RPMI7951 (cell line): ENCODE data around the gene APOBEC3G. TPM values are rescaled to one million over a fixed set of nuclear protein-coding genes. Genes with fewer than 3 reads are reported as not detected.

ENCODE experiments used
- DNase-seq: peaks from one replicate; pipeline ENCODE4 v3.0.0-alpha.2; 2012; ENCODE audit warnings: low read depth
- total RNA-seq: library from RNA; depleted of rRNA; stranded (reverse); fragments of >200 nt; shearing (Covaris generic); gene quantifications from 2 replicates; pipeline ENCODE4 v1.2.3, GENCODE V29; 2014; rRNA removed

APOBEC3G gene
- total RNA-seq, 1 experiment from 2014 or later = 54.8 TPM

DNA sequence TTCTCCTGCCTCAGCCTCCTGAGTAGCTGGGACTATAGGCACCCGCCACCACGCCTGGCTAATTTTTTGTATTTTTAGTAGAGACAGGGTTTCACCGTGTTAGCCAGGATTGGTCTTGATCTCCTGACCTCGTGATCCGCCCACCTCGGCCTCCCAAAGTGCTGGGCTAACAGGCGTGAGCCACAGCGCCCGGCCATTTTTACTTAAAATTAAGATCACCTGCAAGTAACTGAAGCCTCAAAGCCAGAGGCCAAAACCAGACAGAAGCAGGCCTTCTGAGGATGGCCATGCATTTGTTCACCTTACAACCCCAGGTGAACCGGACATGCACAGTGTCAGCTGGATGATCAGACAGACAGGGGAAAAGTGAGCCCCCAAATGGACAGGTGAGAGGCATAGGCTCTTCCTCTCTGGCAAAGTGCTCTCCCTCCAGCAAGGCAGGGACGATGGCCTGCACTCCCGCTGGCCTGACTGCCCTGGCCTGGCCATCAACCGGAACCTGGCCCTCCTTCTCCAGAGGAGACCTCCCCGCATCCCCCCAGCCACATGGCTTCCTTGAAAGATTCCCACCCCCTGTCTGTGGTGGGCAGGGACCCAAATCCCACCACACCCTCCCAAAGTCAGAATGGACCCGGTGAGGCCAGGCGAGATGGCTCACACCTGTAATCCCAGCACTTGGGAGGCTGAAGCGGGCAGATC, 45.8 kb downstream of the APOBEC3G start:
- DNase-seq = no peak

DNA sequence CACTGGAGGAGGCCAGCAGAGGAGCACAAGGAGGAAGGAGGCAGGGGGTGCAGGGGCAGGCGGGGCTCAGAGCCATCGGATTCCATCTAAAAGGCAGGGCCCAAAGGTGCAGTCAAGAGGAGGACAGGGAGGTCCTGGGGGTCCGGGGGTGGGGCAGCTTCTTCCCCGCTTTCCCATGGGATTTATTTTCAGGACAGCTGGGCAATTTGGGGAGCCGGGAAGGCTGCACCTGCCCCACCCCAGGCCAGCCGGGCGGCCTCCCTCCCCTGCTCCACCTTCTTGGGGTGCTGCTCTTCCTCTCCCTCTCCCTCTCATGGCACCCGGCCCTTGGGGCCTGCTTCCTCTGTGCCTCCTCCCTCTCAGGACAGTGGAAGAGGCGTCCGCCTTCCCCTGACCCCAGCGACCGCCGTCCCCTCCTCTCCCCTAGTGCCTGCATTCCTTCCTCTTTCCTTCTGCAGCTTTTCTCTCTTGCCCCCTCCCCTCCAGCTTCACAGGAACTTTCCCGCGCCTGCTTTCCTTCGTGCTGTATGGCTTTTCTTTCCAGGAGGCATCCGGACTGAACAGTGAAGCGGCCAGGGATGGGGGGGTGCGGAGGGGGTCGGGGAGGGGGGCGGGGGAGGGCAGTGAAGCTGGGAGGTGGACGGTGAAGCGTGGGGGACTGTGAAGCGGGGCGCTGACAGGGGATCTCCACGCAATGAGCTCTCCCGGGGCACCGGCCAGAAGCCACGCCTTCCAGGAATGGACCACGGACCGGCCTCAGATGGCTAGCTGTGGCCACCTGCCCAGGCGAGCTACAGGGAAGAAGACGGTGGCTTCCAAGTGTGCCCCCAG, 46.9 kb downstream of the APOBEC3G start:
- DNase-seq = no peak

DNA sequence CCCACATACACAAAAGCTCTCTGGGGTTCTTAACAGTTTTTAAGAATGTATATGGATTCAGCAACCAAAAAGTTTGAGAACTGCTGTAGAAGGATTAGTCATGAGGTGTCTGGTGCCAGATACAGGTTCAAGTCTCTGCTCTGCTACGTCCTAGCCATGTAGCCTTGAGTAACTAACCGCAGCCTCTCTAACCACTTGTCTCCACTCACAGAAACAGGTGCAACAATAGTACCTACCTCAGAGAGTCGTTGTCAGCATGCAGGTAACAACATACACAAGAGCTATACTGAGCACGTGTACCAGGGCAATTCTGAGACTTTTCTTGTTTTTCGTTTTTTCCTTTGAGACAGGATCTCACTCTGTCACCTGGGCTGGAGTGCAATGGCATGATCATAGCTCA, 48.5 kb downstream of the APOBEC3G start:
- DNase-seq = no peak

DNA sequence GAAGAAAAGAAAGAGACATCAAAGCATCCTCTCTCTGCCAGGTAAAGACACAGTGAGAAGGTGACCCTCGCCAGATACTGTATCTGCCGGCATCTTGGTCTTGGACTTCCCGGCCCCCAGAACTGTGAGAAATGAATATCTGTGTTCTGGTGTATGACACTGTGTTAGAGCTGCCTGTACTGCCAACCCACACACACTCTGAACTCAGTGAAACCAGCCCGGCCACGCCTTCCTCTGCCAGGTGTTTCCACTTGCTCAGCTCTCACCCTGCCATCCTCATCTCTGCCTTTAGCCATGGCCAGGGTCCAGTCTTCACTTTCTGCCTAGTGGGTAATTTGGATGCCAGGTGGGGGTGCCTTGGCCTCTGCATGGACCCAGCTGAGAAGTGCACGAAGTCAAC, 51.4 kb downstream of the APOBEC3G start:
- no peak for DNase-seq

DNA sequence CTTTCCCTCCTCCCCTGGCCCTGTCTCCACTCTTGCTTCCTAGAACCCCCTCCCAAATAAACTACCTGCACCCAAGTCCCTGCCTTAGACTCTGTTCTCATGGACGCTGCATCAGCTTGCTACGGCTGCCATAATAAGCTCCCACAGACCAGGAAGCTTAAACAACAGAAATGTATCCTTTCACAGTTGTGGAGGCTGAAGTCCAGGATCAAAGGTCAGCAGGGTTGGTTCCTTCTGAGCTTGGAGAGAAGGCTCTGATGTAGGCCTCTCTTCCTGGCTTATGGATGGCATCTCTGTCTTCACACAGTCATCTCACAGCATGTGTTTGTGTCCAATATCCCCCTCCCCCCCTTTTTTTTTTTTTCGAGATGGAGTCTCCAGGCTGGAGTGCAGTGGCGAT, 52.0 kb downstream of the APOBEC3G start:
- DNase-seq = no peak

DNA sequence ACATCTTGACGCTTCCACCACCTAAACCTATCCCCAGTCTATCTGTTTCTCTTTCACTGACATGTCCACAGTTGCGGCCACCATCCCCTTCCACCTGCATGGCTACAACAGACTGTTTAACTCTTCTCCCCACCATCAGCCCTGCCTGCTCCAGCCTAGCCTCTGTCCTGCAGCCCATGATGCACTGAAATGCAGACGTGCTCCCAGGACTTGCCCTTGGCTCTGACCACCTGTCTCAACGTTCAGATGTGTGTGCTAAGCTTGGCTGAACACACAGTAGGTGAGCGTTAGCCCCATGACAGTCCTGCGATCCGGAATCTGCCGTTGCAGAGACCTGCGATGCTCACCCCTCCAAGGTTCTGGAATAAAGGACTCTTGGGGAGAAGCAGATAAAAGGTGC, 52.7 kb downstream of the APOBEC3G start:
- no peak for DNase-seq

DNA sequence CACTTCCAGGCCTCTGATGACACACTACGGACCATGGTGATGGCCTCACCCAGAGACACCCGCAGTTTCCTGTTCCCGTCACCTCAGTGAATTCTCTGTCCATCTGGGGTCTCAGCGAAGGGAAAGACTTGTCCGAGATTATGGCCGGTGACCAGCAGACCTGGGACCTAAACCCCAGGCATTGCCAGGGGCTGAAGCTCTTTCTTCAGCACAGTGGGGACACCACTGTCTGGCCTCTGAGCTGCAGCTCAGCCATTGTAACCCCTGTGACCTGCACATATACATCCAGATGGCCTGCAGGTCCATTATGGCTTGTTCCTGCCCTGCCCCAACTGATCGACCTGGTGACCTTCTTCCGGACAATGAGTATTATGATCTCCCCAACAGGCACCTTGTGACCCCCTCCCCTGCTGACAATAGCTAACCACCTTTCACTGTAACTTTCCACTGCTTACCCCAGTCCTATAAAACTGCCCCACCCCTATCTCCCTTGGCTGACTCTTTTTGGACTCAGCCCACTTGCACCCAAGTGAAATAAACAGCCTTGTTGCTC, 53.2 kb downstream of the APOBEC3G start:
- no peak for DNase-seq

DNA sequence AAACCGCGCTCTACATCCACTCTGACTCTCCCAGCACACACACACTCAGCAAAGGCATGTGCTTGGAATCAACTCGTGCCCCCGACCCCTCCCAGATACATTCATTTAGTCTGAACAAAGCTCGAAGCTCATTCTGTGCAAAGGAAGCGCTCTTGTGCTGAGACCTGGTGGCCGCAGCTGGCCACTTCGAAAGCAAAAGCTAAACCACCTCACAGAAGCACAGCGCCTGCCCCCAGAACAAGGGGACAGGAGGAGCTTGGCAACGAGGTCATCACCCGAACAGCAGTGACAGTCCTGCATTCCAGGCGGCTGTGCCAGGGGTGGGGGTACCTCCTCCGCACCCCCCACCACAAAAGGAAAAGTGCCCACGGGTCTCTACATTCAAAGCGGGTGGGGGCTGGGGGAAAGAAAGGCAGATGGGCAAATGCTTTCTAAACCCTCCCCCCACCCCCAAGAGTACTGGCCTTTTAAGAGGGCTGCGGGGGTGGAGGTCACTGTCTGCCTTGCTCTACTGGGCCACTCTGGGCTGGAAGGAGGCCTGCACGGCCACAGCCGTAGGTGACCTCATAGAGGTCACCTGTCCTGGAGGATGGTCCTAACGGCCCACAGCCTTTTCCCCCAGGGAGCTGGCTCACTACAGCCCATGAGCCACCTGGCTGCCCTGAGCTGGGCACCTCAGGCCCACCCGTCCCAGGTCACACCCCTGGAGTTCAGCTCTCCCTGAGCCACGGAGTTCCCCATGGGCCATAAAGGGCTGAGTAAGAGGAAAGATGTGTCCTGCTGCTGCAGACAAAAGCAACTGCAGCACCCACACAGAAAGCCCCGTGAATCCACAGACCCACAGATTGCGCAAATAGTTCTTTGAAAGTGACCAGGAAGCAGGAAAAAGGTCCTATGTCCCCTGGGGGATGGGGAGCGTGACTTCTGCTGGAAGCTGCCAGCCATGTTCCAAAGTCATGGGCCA, 54.1 kb downstream of the APOBEC3G start:
- no peak for DNase-seq

DNA sequence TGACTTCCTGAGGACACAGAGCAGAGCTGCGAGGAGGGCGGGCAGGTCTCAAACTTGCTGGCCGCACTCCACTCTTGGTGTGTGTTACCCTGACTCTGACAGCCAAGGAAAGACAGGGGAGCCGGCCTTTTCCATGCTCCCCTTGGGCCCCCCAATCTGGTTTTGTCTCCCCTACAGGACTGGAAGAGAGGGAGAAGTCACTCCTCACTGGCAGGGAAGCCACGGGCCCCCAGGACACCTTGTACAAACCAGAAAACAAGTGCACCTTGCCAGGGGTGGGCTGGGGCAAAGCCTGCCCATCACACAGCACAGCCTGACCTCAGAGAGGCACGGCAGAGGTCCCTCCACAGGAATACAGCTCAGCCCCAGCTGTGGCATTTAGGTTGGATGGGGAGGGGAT, 55.2 kb downstream of the APOBEC3G start:
- no peak for DNase-seq

DNA sequence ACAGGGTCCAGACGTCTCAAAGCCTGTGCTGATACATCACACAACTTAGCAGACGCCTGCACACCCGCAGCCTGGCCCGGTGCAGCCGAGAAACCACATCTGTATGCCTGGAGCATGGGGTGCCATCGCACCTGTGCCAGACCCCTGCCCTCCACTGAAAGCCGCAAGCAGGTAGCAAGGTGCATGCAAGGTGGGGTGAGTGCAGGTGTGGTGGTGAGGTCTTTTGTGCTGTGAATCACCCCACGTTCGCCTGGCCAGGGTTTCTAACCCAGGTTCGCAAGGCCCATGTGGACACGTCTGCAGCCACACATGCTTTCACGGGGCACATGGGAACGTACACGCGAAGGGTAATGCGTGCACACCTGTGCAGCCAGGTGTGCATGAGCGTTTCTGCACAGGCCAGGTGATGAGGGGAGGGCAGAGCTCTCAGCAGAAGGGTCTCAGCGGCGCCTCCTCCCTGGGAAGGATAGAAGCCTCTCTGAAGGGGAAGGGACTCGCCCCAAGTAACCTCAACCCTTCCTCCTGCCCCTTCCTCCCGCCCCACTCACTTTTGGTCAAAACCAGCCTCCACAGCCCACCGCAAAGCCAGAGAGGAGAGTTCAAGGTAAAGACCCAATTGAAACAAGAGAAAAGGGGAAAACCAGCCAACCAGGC, 55.9 kb downstream of the APOBEC3G start:
- DNase-seq = no peak

DNA sequence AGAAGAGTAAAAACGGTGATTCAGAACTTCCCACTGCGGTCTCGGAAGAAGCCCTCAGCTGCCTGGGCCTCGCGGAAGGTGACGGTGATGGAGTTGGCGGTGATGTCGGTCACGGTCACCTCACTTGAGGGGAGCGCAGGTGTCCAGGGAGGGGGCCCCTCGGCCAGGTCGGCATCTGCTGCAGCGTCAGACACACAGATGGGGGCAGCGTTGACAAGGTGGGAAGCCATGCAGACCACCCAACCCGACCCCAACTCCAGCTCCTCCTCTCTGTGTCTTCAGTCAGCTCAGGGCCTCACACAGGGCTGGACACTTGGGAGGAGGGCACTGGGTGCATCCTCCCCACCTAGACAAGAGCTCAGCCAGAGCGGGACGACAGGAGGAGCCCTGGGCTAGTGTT, 56.8 kb downstream of the APOBEC3G start:
- DNase-seq = no peak

DNA sequence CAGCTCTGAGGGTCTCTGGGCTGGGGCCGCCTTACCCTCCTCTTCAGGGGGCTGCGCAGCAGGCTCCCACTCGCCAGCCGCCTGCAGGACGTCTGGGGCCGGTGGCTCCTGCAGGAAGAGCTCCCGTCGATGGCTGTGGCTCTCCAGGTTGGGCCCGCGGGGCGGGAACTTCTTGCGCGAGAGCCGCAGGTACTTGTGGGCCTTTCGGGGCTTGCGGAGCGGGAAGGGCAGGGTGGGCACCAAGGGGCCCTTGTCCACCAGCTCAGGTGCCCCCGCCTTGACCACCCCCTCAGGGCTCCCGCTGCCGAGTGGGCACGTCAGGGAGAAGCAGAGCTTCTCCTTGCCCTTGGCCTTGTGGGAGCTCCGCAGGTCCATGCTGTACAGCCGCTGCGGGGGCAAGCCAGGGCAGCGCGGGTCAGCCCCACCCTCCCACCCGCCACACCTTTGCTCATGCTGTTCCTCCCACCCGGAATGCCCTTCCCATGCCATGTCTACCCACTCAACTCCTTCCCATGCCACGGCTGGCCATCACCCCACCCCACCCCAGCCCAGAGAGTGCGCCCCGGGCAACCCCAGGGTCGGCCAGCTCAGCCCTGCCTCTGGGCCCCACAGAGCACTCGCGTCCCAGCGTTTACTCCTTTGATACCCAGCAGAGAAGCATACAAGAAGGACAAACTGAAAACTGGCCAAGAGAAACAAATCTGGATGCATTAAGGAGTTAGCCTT, 57.5 kb downstream of the APOBEC3G start:
- DNase-seq = no peak

DNA sequence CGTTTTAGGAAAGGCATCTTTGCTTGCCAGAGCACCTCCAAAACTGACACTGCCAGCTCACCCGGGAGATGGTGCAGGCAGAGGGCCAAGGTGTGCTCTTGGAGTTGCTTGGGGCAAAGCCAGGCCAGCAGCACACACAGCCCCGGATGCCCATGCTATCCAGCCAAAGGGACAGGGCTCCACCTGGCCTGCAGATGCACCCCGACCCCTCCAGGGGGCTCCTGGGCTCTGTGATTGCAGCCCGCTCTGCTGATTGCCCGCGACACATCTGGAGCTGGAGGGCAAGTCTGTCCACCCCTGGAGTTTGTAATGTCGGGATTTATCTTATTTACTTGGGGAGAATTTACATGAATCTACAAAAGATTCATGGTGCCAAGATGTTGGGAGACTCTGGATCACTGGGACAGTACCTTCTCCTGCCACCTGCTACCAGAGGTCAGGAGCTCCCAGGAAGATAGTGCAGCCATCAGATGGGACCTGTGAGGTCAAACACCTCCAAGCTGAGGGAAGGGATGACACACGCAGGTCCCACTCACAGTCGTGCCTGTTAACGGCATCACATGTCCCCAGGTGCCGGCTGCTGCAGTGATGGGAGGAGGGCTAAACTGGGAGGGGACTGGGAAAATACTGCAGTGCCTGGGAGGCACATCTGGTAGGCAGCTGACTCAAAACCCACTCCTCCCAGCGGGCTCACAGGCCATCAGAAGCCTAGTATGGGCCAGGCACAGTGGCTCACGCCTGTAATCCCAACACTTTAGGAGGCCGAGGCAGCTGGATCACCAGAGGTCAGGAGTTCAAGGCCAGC, 58.2 kb downstream of the APOBEC3G start:
- peak; percentile 55 for DNase-seq

DNA sequence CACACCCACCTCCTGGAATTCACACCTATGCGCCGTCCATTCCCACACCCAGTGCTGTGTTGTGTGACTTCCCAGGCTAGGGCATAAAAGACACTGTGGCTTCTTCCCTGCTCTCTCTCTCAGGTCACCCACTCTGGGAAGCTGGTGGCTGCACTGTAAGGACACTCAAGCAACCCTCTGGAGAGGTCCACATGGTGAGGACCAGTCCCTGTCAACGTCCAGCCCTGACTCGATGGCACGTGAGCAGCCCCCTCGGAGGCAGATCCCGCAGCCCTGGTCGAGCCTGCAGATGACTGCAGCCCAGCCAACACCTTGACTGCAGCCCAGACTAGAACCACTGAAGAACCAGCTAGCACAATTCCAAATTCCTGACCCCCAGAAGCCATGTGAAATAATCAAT, 59.2 kb downstream of the APOBEC3G start:
- DNase-seq = no peak

Other genes with a start within 250 kb of the APOBEC3G start
- 0.12 and 0.39 TPM in 2 replicates for gene NPTXR, start 233.2 kb upstream of the APOBEC3G start, total RNA-seq
- gene CBX6, start 205.1 kb upstream of the APOBEC3G start, total RNA-seq = 14.5 and 23.5 TPM in 2 replicates
- gene APOBEC3A, start 119.7 kb upstream of the APOBEC3G start, total RNA-seq = not detected in 2 replicates
- gene APOBEC3B, start 94.9 kb upstream of the APOBEC3G start, total RNA-seq = 19.6 and 20.9 TPM in 2 replicates
- gene APOBEC3C, start 63.0 kb upstream of the APOBEC3G start, total RNA-seq = 10.8 and 11.2 TPM in 2 replicates
- gene APOBEC3D, start 56.1 kb upstream of the APOBEC3G start, total RNA-seq = 1.7 and 3.3 TPM in 2 replicates
- 7.9 and 8.9 TPM in 2 replicates for gene APOBEC3F, start 36.4 kb upstream of the APOBEC3G start, total RNA-seq
- gene APOBEC3H, start 20.0 kb downstream of the APOBEC3G start, total RNA-seq = not detected in 2 replicates
- 1.4 and 1.6 TPM in 2 replicates for gene CBX7, start 75.4 kb downstream of the APOBEC3G start, total RNA-seq
- 1.2 and 1.7 TPM in 2 replicates for gene PDGFB, start 167.7 kb downstream of the APOBEC3G start, total RNA-seq
- 1,170 and 1,583 TPM in 2 replicates for gene RPL3, start 242.3 kb downstream of the APOBEC3G start, total RNA-seq